ENCODE measurements around the gene RTN4R.

- TF ChIP-seq FOXM1 (IDR thresholded peaks at IDR 0.05; ENCODE audit: borderline replicate concordance): no peak
- no peak for TF ChIP-seq SP1 (IDR thresholded peaks at IDR 0.05)
- TF ChIP-seq FOXK2 (IDR thresholded peaks at IDR 0.05): no peak
Measured at GRCh38 chr22:20193761-20194494, 74.2 kb downstream of the RTN4R start.

All from HEK293T (cell line).